WTC11 (cell line): Measurements from ENCODE around the gene TRIM16.
"Not testable (repeated sequence)": the region's sequence is repeated elsewhere in the genome, so short reads cannot be mapped to it uniquely, and the experiment has no call there.

Experiments
- CBFB ChIP-seq: sonication (generic); formaldehyde crosslinking; IDR thresholded peaks from 2 replicates; pipeline ENCODE4 v1.8.1; 2022; ENCODE audit warnings: mild to moderate bottlenecking, low read depth, missing genetic modification reagents
- FOXJ3 ChIP-seq: sonication (generic); formaldehyde crosslinking; IDR thresholded peaks from 2 replicates; pipeline ENCODE4 v1.9.0; 2021; ENCODE audit warnings: missing genetic modification reagents, mild to moderate bottlenecking, borderline replicate concordance
- JUN ChIP-seq: sonication (generic); formaldehyde crosslinking; IDR thresholded peaks from 2 replicates; pipeline ENCODE4 v1.8.0; 2023; ENCODE audit warnings: mild to moderate bottlenecking, missing genetic modification reagents
- NFYB ChIP-seq: sonication (generic); formaldehyde crosslinking; conservative IDR thresholded peaks from 2 replicates; pipeline ENCODE4 v1.8.0; 2022; ENCODE audit warnings: low read depth, missing genetic modification reagents
- SMAD3 ChIP-seq: sonication (generic); formaldehyde crosslinking; IDR thresholded peaks from 2 replicates; pipeline ENCODE4 v1.8.0; 2022; ENCODE audit warnings: missing genetic modification reagents, mild to moderate bottlenecking, borderline replicate concordance
- ZNF396 ChIP-seq: fragments of 250-450 bp; sonication (Bioruptor Pico); IDR thresholded peaks from 2 replicates; pipeline ENCODE4 v1.8.0; 2021; ENCODE audit warnings: mild to moderate bottlenecking, moderate library complexity, borderline replicate concordance
- ZNF423 ChIP-seq: fragments of 250-450 bp; sonication (Bioruptor Pico); IDR thresholded peaks from 2 replicates; pipeline ENCODE4 v2.1.2; 2022; ENCODE audit warnings: mild to moderate bottlenecking, moderate library complexity
- TF ChIP-seq, protein P1 (sequence below): sonication (generic); formaldehyde crosslinking; conservative IDR thresholded peaks from 2 replicates; pipeline ENCODE4 v1.8.1; 2022; ENCODE audit warnings: mild to moderate bottlenecking, missing genetic modification reagents
- TF ChIP-seq, protein P2 (sequence below): sonication (generic); formaldehyde crosslinking; IDR thresholded peaks from 2 replicates; pipeline ENCODE4 v1.8.0; 2022; ENCODE audit warnings: mild to moderate bottlenecking, missing genetic modification reagents
- TF ChIP-seq, protein P3 (sequence below): fragments of 200-600 bp; IDR thresholded peaks from 2 replicates; pipeline ENCODE4 v1.8.0; 2022; ENCODE audit warnings: antibody characterized with exemption

DNA sequence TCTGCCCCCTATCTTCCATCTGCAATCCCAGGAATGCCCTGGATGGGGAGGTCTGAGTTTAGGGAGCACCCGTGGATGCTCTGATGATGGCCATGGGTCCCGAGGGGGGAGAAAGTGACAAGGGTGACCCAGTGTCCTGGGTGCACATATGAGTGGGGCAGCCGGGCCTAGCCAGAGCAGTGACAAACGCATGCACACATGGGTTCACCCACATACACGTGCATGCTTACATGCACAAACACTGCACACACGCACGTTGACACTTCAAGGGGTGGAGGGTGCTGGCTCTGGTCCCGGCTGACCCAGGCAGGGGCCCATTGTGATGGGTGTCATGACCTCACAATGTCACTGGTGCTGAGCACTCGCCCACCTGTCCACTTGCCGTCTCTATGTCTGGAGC is 47.8 kb upstream of the TRIM16 start, which contains the start of gene TBC1D26:
- not testable (repeated sequence) for TF ChIP-seq SMAD3; FOXJ3 (CRISPR knock-in tag); JUN (CRISPR knock-in tag); ZNF396 (CRISPR knock-in tag); NFYB (CRISPR knock-in tag); ZNF423 (CRISPR knock-in tag); CBFB
- TF ChIP-seq, protein P1, sequence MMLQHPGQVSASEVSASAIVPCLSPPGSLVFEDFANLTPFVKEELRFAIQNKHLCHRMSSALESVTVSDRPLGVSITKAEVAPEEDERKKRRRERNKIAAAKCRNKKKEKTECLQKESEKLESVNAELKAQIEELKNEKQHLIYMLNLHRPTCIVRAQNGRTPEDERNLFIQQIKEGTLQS (CRISPR knock-in tag): not testable (repeated sequence)
- TF ChIP-seq, protein P2, sequence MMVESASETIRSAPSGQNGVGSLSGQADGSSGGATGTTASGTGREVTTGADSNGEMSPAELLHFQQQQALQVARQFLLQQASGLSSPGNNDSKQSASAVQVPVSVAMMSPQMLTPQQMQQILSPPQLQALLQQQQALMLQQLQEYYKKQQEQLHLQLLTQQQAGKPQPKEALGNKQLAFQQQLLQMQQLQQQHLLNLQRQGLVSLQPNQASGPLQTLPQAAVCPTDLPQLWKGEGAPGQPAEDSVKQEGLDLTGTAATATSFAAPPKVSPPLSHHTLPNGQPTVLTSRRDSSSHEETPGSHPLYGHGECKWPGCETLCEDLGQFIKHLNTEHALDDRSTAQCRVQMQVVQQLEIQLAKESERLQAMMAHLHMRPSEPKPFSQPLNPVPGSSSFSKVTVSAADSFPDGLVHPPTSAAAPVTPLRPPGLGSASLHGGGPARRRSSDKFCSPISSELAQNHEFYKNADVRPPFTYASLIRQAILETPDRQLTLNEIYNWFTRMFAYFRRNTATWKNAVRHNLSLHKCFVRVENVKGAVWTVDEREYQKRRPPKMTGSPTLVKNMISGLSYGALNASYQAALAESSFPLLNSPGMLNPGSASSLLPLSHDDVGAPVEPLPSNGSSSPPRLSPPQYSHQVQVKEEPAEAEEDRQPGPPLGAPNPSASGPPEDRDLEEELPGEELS (CRISPR knock-in tag): not testable (repeated sequence)
- TF ChIP-seq, protein P3, sequence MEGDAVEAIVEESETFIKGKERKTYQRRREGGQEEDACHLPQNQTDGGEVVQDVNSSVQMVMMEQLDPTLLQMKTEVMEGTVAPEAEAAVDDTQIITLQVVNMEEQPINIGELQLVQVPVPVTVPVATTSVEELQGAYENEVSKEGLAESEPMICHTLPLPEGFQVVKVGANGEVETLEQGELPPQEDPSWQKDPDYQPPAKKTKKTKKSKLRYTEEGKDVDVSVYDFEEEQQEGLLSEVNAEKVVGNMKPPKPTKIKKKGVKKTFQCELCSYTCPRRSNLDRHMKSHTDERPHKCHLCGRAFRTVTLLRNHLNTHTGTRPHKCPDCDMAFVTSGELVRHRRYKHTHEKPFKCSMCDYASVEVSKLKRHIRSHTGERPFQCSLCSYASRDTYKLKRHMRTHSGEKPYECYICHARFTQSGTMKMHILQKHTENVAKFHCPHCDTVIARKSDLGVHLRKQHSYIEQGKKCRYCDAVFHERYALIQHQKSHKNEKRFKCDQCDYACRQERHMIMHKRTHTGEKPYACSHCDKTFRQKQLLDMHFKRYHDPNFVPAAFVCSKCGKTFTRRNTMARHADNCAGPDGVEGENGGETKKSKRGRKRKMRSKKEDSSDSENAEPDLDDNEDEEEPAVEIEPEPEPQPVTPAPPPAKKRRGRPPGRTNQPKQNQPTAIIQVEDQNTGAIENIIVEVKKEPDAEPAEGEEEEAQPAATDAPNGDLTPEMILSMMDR: not testable (repeated sequence)
